B cell (primary cell): ENCODE results near the gene AGAP1. TPM values are rescaled to one million over a fixed set of nuclear protein-coding genes. Genes with fewer than 3 reads are reported as not detected.

ENCODE experiments used
- ATAC-seq: fragments of 200-7000 bp; cut with Tn5 transposase; one replicate; pipeline ENCODE4 v1.10.0; 2021; ENCODE audit warnings: low read depth, mild to moderate bottlenecking, moderate number of reproducible peaks, moderate library complexity
- CTCF ChIA-PET: fragments of 350-600 bp; sonication (Branson Sonifier 250); formaldehyde crosslinking; loops from one replicate; lab custom pipeline; 2021; ENCODE audit warnings: antibody characterized with exemption, inconsistent platforms; lab: Charles Lee
- POLR2A ChIA-PET: fragments of 350-600 bp; sonication (Branson Sonifier 250); formaldehyde crosslinking; loops from one replicate; lab custom pipeline; 2021; ENCODE audit warnings: antibody characterized with exemption; lab: Charles Lee
- DNase-seq: peaks from one replicate; pipeline ENCODE4 v3.0.0; 2013
- H2AFZ ChIP-seq: 2 replicates; pipeline ENCODE4 v1.6.1; 2012; ENCODE audit warnings: mild to moderate bottlenecking, low read depth, low read length; ENCODE audit not compliant: insufficient read depth, poor library complexity, severe bottlenecking
- H3K27ac ChIP-seq, 2 donors: 1 replicate in 1 of 2; 2 replicates in 1 of 2; pipeline ENCODE4 v1.5.1; 2012 to 2013; ENCODE audit warnings: low read length in 2 of 2, mild to moderate bottlenecking in 2 of 2, moderate library complexity in 1 of 2
- H3K27me3 ChIP-seq, 4 experiments: fragments of 200-600 bp in 1 of 4; sonication (generic) in 1 of 4; replicated peaks in 1 of 4; 1 replicate in 2 of 4; 2 replicates in 2 of 4; pipeline versions ENCODE4 v1.6.1 to v1.7.0; 2013 to 2016; ENCODE audit warnings: low read length in 3 of 4, mild to moderate bottlenecking in 2 of 4, mixed read lengths in 1 of 4, moderate library complexity in 1 of 4; ENCODE audit not compliant: insufficient read depth in 4 of 4, control insufficient read depth in 3 of 4; ENCODE audit errors: control extremely low read depth in 1 of 4
- H3K36me3 ChIP-seq, 2 experiments: replicated peaks in 1 of 2; 1 replicate in 1 of 2; 2 replicates in 1 of 2; pipeline versions ENCODE4 v1.6.1 to v1.7.1; 2013; ENCODE audit warnings: low read length in 1 of 2; ENCODE audit not compliant: insufficient read depth in 2 of 2, control insufficient read depth in 1 of 2; ENCODE audit errors: control extremely low read depth in 1 of 2, extremely low read depth in 1 of 2
- H3K4me1 ChIP-seq, 2 donors: fragments of 200-600 bp in 1 of 2; sonication (generic) in 1 of 2; 1 replicate in 1 of 2; 2 replicates in 1 of 2; pipeline versions ENCODE4 v1.5.1 to v1.6.1; 2013 to 2017; ENCODE audit warnings: low read length in 2 of 2; ENCODE audit not compliant: control insufficient read depth in 2 of 2, insufficient read depth in 2 of 2
- H3K4me2 ChIP-seq: replicated peaks from 2 replicates; pipeline ENCODE3; 2012; ENCODE audit warnings: mild to moderate bottlenecking, low read depth, low read length; ENCODE audit not compliant: poor library complexity, severe bottlenecking
- H3K4me3 ChIP-seq, 5 experiments: fragments of 200-600 bp in 1 of 5; sonication (generic) in 1 of 5; 1 replicate in 3 of 5; 2 replicates in 2 of 5; pipeline versions ENCODE4 v1.5.1 to v1.7.0; 2011 to 2016; ENCODE audit warnings: low read length in 4 of 5, mild to moderate bottlenecking in 4 of 5, low read depth in 2 of 5, control low read depth in 1 of 5, moderate library complexity in 1 of 5; ENCODE audit not compliant: insufficient read depth in 1 of 5; ENCODE audit errors: control extremely low read depth in 1 of 5, extremely low read depth in 1 of 5
- H3K79me2 ChIP-seq: fragments of 200-600 bp; sonication (generic); one replicate; pipeline ENCODE4 v1.6.0; 2016; ENCODE audit warnings: low read length; ENCODE audit not compliant: control insufficient read depth, insufficient read depth
- H3K9ac ChIP-seq: fragments of 200-600 bp; sonication (generic); 2 replicates; pipeline ENCODE4 v1.6.1; 2017; ENCODE audit warnings: mild to moderate bottlenecking, low read length, moderate library complexity
- H3K9me3 ChIP-seq, 3 donors: one replicate each; pipeline versions ENCODE4 v1.6.1 to v1.7.1; 2013; ENCODE audit warnings: low read length in 2 of 3; ENCODE audit not compliant: control insufficient read depth in 2 of 3, insufficient read depth in 1 of 3; ENCODE audit errors: control extremely low read depth in 1 of 3
- H4K20me1 ChIP-seq: 2 replicates; pipeline ENCODE4 v1.6.0; 2012; ENCODE audit warnings: mild to moderate bottlenecking, low read length; ENCODE audit not compliant: insufficient read depth, control insufficient read depth, poor library complexity, severe bottlenecking
- H3K27ac Mint-ChIP-seq: one replicate; pipeline ENCODE4 v1.8.0; 2021; ENCODE audit warnings: mixed read lengths
- H3K27me3 Mint-ChIP-seq: one replicate; pipeline ENCODE4 v1.8.0; 2021; ENCODE audit warnings: mixed read lengths
- H3K4me1 Mint-ChIP-seq: one replicate; pipeline ENCODE4 v1.8.0; 2021; ENCODE audit warnings: mixed read lengths
- H3K4me3 Mint-ChIP-seq: one replicate; pipeline ENCODE4 v1.8.0; 2021; ENCODE audit warnings: mixed read lengths
- H3K9me3 Mint-ChIP-seq: one replicate; pipeline ENCODE4 v1.8.0; 2022; ENCODE audit warnings: mixed read lengths; ENCODE audit not compliant: insufficient read depth
- EZH2 ChIP-seq: IDR thresholded peaks from 2 replicates; pipeline ENCODE4 v1.6.1; 2012; ENCODE audit warnings: borderline replicate concordance, low read depth, mild to moderate bottlenecking, moderate library complexity, low read length; ENCODE audit not compliant: insufficient read depth, poor library complexity, severe bottlenecking
- WGBS: methylation state at CpG from one replicate; pipeline ENCODE4 v1.1.5; 2013; ENCODE audit warnings: missing lambda C conversion rate; ENCODE audit not compliant: insufficient coverage; 5-methylcytosine and 5-hydroxymethylcytosine counted together
- intact Hi-C: fragments of 100-400 bp; cut with micrococcal nuclease; formaldehyde crosslinking; loops from one replicate; pipeline ENCODE4 v1.10.0; 2022
- polyA plus RNA-seq: library from polyadenylated mRNA; depleted of rRNA; stranded (reverse); fragments of >200 nt; gene quantifications from 2 replicates; pipeline ENCODE4 v1.2.3, GENCODE V29; 2012
- total RNA-seq, 2 donors: library from RNA; stranded (reverse); fragments of 120-200 nt in 1 of 2; gene quantifications; 1 replicate in 1 of 2; 2 replicates in 1 of 2; pipeline versions ENCODE4 v1.2.3 to v1.2.4, GENCODE V29; 2013 to 2022
- TF ChIP-seq, protein P1 (sequence below): fragments of 200-600 bp; IDR thresholded peaks from one replicate; pipeline ENCODE4 v1.8.0; 2022; ENCODE audit warnings: antibody characterized with exemption, mild to moderate bottlenecking

The AGAP1 gene
- total and polyA plus RNA-seq, 2 donors (not counting 1 experiment from before 2014, with no cell fraction given): 0.01 TPM; not detected in 1

DNA sequence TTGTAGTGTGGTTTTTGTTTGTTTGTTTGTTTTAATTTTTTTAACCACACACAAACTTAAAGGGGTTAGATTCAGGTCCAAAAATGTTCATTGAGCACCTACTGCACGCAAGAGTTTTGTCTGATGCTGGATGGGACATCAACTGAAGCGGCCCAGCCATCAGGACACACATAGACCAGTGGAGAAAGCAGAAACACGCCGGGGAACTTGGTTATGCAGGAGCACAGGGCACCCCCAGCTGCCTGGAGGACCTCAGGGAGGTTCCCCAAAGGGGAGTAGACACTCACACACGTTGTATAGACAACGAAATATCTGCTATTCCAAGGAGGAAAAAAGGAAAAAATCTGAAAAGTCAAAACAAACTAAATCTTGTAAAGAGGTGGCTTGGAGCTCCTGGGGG lies 482.7 kb downstream of the AGAP1 start:
- peaks cover 3% of the 10 kb centered on the region for H3K27me3 Mint-ChIP-seq
- intact Hi-C loops: no loop called here
- Histone ChIP-seq H3K4me3 (no peak overlapping the region), H3K27ac (no peak overlapping the region), H3K9ac (no peak overlapping the region), H3K4me2 (no peak overlapping the region), H2AFZ (no peak overlapping the region), H3K4me1 (no peaks in the 10 kb centered on the region), H3K27me3 (no peaks in the 10 kb centered on the region), H3K79me2 (no peaks in the 10 kb centered on the region), H3K36me3 (no peaks in the 10 kb centered on the region), H3K9me3 (peaks cover 0 to 8% (median 0%) of the 10 kb centered on the region in 3 donors), H4K20me1 (no peaks in the 10 kb centered on the region)
- 76% methylated on average over 4 of the region's 6 CpGs for WGBS
- TF ChIP-seq, protein P1, sequence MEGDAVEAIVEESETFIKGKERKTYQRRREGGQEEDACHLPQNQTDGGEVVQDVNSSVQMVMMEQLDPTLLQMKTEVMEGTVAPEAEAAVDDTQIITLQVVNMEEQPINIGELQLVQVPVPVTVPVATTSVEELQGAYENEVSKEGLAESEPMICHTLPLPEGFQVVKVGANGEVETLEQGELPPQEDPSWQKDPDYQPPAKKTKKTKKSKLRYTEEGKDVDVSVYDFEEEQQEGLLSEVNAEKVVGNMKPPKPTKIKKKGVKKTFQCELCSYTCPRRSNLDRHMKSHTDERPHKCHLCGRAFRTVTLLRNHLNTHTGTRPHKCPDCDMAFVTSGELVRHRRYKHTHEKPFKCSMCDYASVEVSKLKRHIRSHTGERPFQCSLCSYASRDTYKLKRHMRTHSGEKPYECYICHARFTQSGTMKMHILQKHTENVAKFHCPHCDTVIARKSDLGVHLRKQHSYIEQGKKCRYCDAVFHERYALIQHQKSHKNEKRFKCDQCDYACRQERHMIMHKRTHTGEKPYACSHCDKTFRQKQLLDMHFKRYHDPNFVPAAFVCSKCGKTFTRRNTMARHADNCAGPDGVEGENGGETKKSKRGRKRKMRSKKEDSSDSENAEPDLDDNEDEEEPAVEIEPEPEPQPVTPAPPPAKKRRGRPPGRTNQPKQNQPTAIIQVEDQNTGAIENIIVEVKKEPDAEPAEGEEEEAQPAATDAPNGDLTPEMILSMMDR: no peak
- TF ChIP-seq EZH2: no peak
- CTCF ChIA-PET: no interaction called here
- POLR2A ChIA-PET: no interaction called here
- no peak overlapping the region for H3K4me3 Mint-ChIP-seq
- no peak for DNase-seq
- peaks cover 2% of the 10 kb centered on the region for H3K9me3 Mint-ChIP-seq
- no peak for ATAC-seq
- no peak overlapping the region for H3K27ac Mint-ChIP-seq
- no peaks in the 10 kb centered on the region for H3K4me1 Mint-ChIP-seq

DNA sequence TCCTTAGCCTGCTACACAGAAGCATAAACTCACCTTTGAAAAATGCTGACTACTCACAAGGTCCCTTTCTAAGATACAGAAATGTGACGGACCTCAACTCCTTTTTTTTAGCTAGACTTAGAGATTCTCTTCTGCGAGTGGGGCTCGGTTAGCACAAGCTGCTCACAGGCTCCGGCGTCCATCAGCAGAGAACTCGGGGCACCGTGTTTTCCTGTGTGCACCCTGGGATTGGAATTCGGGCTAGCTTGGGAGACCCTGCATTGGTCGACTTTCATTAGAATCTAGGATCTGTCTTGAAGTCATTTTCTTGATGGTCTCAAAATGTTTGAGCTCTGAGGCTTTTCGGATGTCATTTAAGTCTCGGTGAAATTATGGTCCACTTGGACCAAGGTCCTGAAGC lies 483.1 kb downstream of the AGAP1 start:
- H3K4me1 Mint-ChIP-seq: no peaks in the 10 kb centered on the region
- Histone ChIP-seq H4K20me1 (no peaks in the 10 kb centered on the region), H3K4me1 (no peaks in the 10 kb centered on the region), H3K4me3 (no peak overlapping the region), H3K9me3 (peaks cover 0 to 8% (median 0%) of the 10 kb centered on the region in 3 donors), H2AFZ (no peak overlapping the region), H3K9ac (no peak overlapping the region), H3K36me3 (no peaks in the 10 kb centered on the region), H3K27me3 (no peaks in the 10 kb centered on the region), H3K4me2 (no peak overlapping the region), H3K27ac (no peak overlapping the region), H3K79me2 (no peaks in the 10 kb centered on the region)
- H3K9me3 Mint-ChIP-seq: peaks cover 2% of the 10 kb centered on the region
- ChIA-PET POLR2A (no interaction called here), CTCF (no interaction called here)
- ATAC-seq (no peak), DNase-seq (no peak)
- no peak overlapping the region for H3K27ac Mint-ChIP-seq
- peaks cover 3% of the 10 kb centered on the region for H3K27me3 Mint-ChIP-seq
- 94% methylated on average over 11 of the region's 11 CpGs for WGBS
- intact Hi-C loops: no loop called here
- no peak for TF ChIP-seq EZH2
- TF ChIP-seq, protein P1: no peak
- no peak overlapping the region for H3K4me3 Mint-ChIP-seq
